Epithelial cell of esophagus (primary cell): Measurements from ENCODE around the gene TBCB.

ENCODE experiments used
- DNase-seq: peaks from one replicate; pipeline ENCODE4 v3.0.0; 2010; ENCODE audit warnings: low read depth
- H3K4me3 ChIP-seq: 2 replicates; pipeline ENCODE4 v1.5.1; 2011; ENCODE audit warnings: mild to moderate bottlenecking, low read length, control low read depth
- CTCF ChIP-seq: IDR thresholded peaks from 2 replicates; pipeline ENCODE4 v1.5.1; 2011; ENCODE audit warnings: low read depth, mild to moderate bottlenecking, low read length, control low read depth, inconsistent platforms; ENCODE audit not compliant: insufficient read depth; ENCODE audit errors: missing control alignments

TBCB gene

DNA sequence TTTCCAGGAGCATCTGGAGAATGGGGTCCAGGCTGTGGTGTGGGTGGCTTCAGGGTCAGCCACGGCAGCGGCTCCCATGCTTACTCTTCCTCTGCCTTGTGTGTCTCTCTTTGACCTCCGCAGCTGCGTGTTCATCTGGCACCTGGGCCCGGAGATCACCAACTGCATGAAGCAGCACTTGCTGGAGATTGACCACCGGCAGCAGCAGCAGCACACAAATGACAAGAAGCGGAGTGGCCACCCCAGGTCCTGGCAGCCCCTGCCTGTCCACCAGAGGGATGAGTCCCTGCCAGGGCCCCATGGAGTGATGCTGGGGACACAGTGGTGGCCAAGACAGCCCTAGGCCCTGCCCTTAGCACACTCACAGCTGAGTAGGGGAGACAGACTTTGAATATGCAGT is 22.7 kb upstream of the TBCB start:
- no peak overlapping the region for H3K4me3 ChIP-seq
- TF ChIP-seq CTCF, result no peak
- no peak for DNase-seq

- no peak for TF ChIP-seq CTCF
- no peak for DNase-seq
- H3K4me3 ChIP-seq, result no peak overlapping the region
Observed at GRCh38 chr19:36093146-36093662, 22.1 kb upstream of the TBCB start.

DNA sequence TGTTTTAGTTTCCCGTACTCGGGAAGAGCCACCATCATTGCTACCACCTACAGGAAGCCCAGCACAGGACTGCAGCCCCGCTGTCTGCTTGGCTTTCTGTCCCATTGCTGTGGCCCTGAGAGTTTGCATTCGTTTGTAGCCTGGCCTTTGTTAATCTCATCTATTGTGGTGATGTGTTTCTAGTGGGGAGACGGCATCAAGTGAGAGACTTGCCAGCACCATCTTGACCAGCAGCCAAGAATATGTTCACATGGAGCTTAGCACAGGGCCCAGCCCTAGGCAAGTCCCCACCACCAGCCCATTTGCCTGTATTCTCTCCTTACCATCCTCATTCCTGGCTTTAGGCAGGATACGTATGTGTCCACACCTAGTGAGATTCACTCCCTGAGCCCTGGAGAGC is 21.6 kb upstream of the TBCB start:
- no peak for TF ChIP-seq CTCF
- DNase-seq, result no peak
- H3K4me3 ChIP-seq, result no peak overlapping the region

DNA sequence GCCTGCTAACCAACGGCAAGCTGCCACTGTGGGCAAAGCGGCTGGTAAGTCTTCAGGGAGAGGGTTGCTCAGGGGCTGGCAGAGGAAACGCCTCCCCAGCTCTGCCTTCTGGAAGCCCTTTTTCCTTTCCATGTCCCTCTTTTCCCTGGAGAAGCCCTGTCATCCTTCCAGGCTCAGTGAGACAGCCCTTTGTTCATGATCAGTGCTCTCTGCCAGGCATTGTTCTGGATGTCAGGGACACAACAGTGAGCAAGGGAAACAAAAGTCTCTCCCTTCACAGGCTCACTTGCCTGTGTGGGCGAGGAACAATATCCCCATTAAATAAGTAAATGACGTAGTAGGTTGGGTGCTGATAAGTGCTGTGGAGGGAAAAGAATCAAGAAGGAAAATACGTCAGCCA is 18.2 kb upstream of the TBCB start:
- H3K4me3 ChIP-seq, result no peak overlapping the region
- DNase-seq, result no peak
- TF ChIP-seq CTCF, result no peak

DNA sequence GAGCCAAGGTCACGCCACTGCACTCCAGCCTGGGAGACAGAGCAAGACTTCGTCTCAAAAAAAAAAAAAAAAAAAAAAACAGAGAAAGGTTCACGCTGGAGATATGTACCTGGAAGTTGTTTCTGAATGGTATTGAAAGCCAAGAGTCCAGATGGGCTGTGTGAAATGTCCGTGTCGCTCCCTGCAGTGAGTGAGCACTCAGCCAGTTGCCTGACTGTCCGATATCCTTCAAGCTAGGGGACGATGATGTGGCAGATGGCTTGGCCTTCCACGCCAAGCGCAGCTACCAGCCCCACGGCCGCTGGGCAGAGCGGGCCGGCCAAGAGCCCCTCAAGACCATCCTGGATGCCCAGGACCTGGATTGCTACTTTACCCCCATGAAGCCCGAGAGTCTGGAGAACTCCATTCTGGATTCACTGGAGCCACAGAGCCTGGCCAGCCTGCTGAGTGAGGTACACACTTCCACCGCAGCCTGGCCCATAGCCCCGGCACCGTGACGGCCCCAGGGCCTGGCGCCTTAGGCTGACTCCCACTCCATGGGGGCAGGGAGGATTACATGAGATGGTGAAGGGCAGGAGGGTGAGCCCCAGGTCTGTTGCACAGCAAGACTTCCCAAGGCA is 16.0 kb upstream of the TBCB start:
- no peak overlapping the region for H3K4me3 ChIP-seq
- no peak for TF ChIP-seq CTCF
- DNase-seq, result no peak

- no peak overlapping the region for H3K4me3 ChIP-seq
- DNase-seq, result no peak
- TF ChIP-seq CTCF, result no peak
Observed at GRCh38 chr19:36100476-36100875, 14.8 kb upstream of the TBCB start.
